Right cardiac atrium (tissue), 5 donors: ENCODE results near the gene HDAC11. TPM values are rescaled to one million over a fixed set of nuclear protein-coding genes. Genes with fewer than 3 reads are reported as not detected.

Experiments
- ATAC-seq, 2 donors: fragments of 200-7000 bp; cut with Tn5 transposase; one replicate each; pipeline versions ENCODE4 v1.8.0 to v1.9.1; 2020; ENCODE audit warnings: moderate library complexity in 2 of 2, mild to moderate bottlenecking in 1 of 2
- DNase-seq, 3 donors: peaks; one replicate each; pipeline ENCODE4 v3.0.0-alpha.2; 2020
- H3K27ac ChIP-seq: one replicate; pipeline ENCODE4 v1.5.1; 2013; ENCODE audit warnings: mild to moderate bottlenecking, low read length, control low read depth, moderate library complexity
- H3K27me3 ChIP-seq: one replicate; pipeline ENCODE4 v1.6.1; 2013; ENCODE audit not compliant: control insufficient read depth, insufficient read depth
- H3K4me1 ChIP-seq: one replicate; pipeline ENCODE4 v1.6.1; 2013; ENCODE audit warnings: low read length; ENCODE audit not compliant: control insufficient read depth, insufficient read depth
- H3K4me3 ChIP-seq: one replicate; pipeline ENCODE4 v1.5.1; 2013; ENCODE audit warnings: low read length, control low read depth
- H3K9me3 ChIP-seq: one replicate; pipeline ENCODE4 v1.6.1; 2013; ENCODE audit warnings: low read length; ENCODE audit not compliant: control insufficient read depth
- WGBS: extraction: QIAGEN DNeasy Blood & Tissue Kit; methylation state at CpG from one replicate; pipeline ENCODE4 v1.1.7; 2013; 5-methylcytosine and 5-hydroxymethylcytosine counted together
- intact Hi-C, 4 donors: fragments of 100-400 bp; cut with DNase I; formaldehyde crosslinking; loops; one replicate each; pipeline versions ENCODE4 v1.11.0 to v1.14.0; 2022 to 2023
- polyA plus RNA-seq: library from polyadenylated mRNA; stranded (reverse); fragments of 200-250 nt; gene quantifications from one replicate; pipeline ENCODE4 v1.2.3, GENCODE V29; 2013
- total RNA-seq, 4 donors: library from RNA; stranded (reverse); fragmentation: NEBNext Ultra II Directional; extraction: Animal tissue kit (Norgen Biotek cat#: 25700); gene quantifications; one replicate each; pipeline ENCODE4 v1.2.1, GENCODE V29; 2021
- donor health status: healthy with polysubstance abuse.
- donor health status: DM: no; HTN: yes; CAD: no.
- donor health status: DM: no; HTN: no; CAD: no.
- donor health status: DM: no; HTN: yes; CAD: no; lungs with severe emphysema.
- donor health status: DM: yes; HTN: yes; CAD: no.

The HDAC11 gene
- total and polyA plus RNA-seq, 5 donors: 35.2 to 51.3 (median 42.8) TPM

DNA sequence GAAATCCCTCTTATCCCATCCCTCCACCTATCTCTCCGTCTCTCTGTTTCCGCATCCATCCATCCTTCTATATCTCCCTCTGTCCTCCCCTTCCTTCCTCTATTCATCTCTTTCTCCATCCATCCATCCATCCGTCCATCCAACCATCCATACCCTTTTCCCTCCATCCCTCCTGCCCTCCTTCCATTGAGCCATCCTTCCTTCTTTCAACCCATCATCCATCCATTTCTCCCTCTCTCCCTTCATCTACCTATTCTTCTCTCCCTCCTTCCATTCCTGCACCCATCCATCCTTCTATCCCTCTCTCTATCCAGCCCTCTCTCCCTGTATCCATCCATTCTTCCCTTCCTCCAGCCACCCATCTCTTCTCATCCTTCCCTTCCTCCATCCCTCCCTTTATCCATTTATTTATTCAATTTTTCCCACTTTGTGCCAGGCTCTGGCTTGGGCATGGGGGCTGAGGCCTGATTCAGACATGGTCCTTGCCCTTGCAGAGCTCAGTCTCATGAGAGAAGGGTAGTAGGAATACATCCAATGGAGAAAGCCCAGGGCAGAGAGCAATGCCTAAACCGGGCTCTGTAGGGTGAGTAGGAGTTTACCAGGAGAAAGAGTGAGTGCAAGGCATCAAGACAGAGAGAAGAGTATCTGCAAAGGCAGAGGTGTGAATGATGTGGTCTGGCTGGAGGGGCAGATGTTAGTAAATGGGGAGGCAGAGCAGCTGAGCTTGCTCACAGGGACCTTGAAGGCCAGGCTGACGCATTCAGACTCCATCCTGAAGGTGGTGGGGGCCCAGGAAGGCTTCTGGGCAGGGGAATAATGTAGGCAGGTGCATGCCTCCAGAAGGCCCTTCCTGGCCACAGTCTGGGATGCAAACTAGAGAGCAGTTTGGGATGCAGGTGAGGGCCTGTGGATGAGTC lies 49.3 kb downstream of the HDAC11 start:
- Histone ChIP-seq H3K4me1 (peaks cover 9% of the 10 kb centered on the region), H3K27me3 (no peaks in the 10 kb centered on the region), H3K4me3 (no peak overlapping the region), H3K9me3 (no peaks in the 10 kb centered on the region), H3K27ac (peak overlapping the region; percentile 32)
- WGBS: 67% methylated on average over 5 of the region's 5 CpGs
- peak in 2 of 3 donors; percentile 13 to 34 for DNase-seq
- intact Hi-C loops: no loop called here
- no peak for ATAC-seq

- 59% methylated on average over 12 of the region's 12 CpGs for WGBS
- H3K4me1 ChIP-seq: peaks cover 9% of the 10 kb centered on the region
- H3K9me3 ChIP-seq: no peaks in the 10 kb centered on the region
- ATAC-seq (peak in 1 of 2 donors; percentile 52), DNase-seq (peak; percentile 35 to 86 (median 82))
- no peaks in the 10 kb centered on the region for H3K27me3 ChIP-seq
- peak overlapping the region; percentile 28 for H3K27ac ChIP-seq
- no peak overlapping the region for H3K4me3 ChIP-seq
- intact Hi-C loops: no loop called here
Measured at GRCh38 chr3:13530241-13531009, 50.3 kb downstream of the HDAC11 start.

GRCh38 chr3:13532085-13532484 lies 52.0 kb downstream of the HDAC11 start:
- ATAC-seq (peak; percentile 38 to 56), DNase-seq (peak; percentile 57 to 87 (median 79))
- H3K4me1 ChIP-seq: peaks cover 15% of the 10 kb centered on the region
- intact Hi-C loops: no loop called here
- 64% methylated on average over 9 of the region's 9 CpGs for WGBS
- no peaks in the 10 kb centered on the region for H3K9me3 ChIP-seq
- H3K4me3 ChIP-seq: no peak overlapping the region
- no peaks in the 10 kb centered on the region for H3K27me3 ChIP-seq
- H3K27ac ChIP-seq: peak overlapping the region; percentile 21

- DNase-seq (peak; percentile 66 to 89 (median 81)), ATAC-seq (peak; percentile 21 to 39)
- intact Hi-C loops: no loop called here
- Histone ChIP-seq H3K27me3 (no peaks in the 10 kb centered on the region), H3K27ac (peak overlapping the region; percentile 21), H3K4me3 (no peak overlapping the region), H3K4me1 (peaks cover 15% of the 10 kb centered on the region), H3K9me3 (no peaks in the 10 kb centered on the region)
- 74% methylated on average over 5 of the region's 5 CpGs for WGBS
Measured at GRCh38 chr3:13532631-13533030, 52.5 kb downstream of the HDAC11 start.

- no peaks in the 10 kb centered on the region for H3K9me3 ChIP-seq
- no peaks in the 10 kb centered on the region for H3K27me3 ChIP-seq
- H3K27ac ChIP-seq: peak overlapping the region; percentile 83
- ATAC-seq (peak in 1 of 2 donors; percentile 38), DNase-seq (peak; percentile 19 to 73 (median 59))
- peaks cover 15% of the 10 kb centered on the region for H3K4me1 ChIP-seq
- WGBS: 50% methylated on average over 8 of the region's 8 CpGs
- no peak overlapping the region for H3K4me3 ChIP-seq
- intact Hi-C loops: no loop called here
Measured at GRCh38 chr3:13533885-13534301, 53.8 kb downstream of the HDAC11 start.

- no peak for ATAC-seq
- H3K4me1 ChIP-seq: peaks cover 19% of the 10 kb centered on the region
Measured at GRCh38 chr3:13535526-13535875, 55.4 kb downstream of the HDAC11 start.

GRCh38 chr3:13535905-13536304 lies 55.8 kb downstream of the HDAC11 start:
- Histone ChIP-seq H3K9me3 (no peaks in the 10 kb centered on the region), H3K4me3 (no peak overlapping the region), H3K4me1 (peaks cover 19% of the 10 kb centered on the region), H3K27me3 (no peaks in the 10 kb centered on the region), H3K27ac (no peak overlapping the region)
- ATAC-seq (no peak), DNase-seq (peak in 2 of 3 donors; percentile 64 to 74)
- 59% methylated on average over 9 of the region's 9 CpGs for WGBS
- intact Hi-C loops: no loop called here

More at GRCh38 chr3:13535526-13535875, 55.4 kb downstream of the HDAC11 start:
- Histone ChIP-seq H3K27me3 (no peaks in the 10 kb centered on the region), H3K4me3 (no peak overlapping the region), H3K27ac (no peak overlapping the region), H3K9me3 (no peaks in the 10 kb centered on the region)
- intact Hi-C loops: no loop called here
- 85% methylated on average over 10 of the region's 10 CpGs for WGBS
- DNase-seq: no peak

GRCh38 chr3:13536432-13536831 lies 56.3 kb downstream of the HDAC11 start:
- intact Hi-C loops: no loop called here
- ATAC-seq (no peak), DNase-seq (peak in 2 of 3 donors; percentile 7 to 12)
- 84% methylated on average over 3 of the region's 3 CpGs for WGBS
- H3K4me1 ChIP-seq: peaks cover 19% of the 10 kb centered on the region
- H3K4me3 ChIP-seq: no peak overlapping the region
- H3K27ac ChIP-seq: peak overlapping the region; percentile 25
- no peaks in the 10 kb centered on the region for H3K9me3 ChIP-seq
- no peaks in the 10 kb centered on the region for H3K27me3 ChIP-seq

- peak overlapping the region; percentile 6 for H3K27ac ChIP-seq
- H3K4me1 ChIP-seq: peaks cover 19% of the 10 kb centered on the region
- ATAC-seq (no peak), DNase-seq (peak in 1 of 3 donors; percentile 64)
- H3K4me3 ChIP-seq: no peak overlapping the region
- intact Hi-C loops: no loop called here
- 21% methylated on average over 8 of the region's 8 CpGs for WGBS
- no peaks in the 10 kb centered on the region for H3K27me3 ChIP-seq
- H3K9me3 ChIP-seq: no peaks in the 10 kb centered on the region
Measured at GRCh38 chr3:13536832-13537231, 56.7 kb downstream of the HDAC11 start.

- no peak for ATAC-seq
- intact Hi-C loops: no loop called here
- no peak overlapping the region for H3K4me3 ChIP-seq
- H3K27ac ChIP-seq: peak overlapping the region; percentile 11
- H3K9me3 ChIP-seq: no peaks in the 10 kb centered on the region
- 92% methylated on average over 6 of the region's 6 CpGs for WGBS
- DNase-seq: peak in 1 of 3 donors; percentile 6
- H3K27me3 ChIP-seq: no peaks in the 10 kb centered on the region
- H3K4me1 ChIP-seq: peaks cover 19% of the 10 kb centered on the region
Measured at GRCh38 chr3:13537244-13537908, 57.3 kb downstream of the HDAC11 start.
